Jurkat, Clone E6-1 (cell line): Measurements from ENCODE around the gene RBM25. TPM values are rescaled to one million over a fixed set of nuclear protein-coding genes. Genes with fewer than 3 reads are reported as not detected.
A peak's percentile ranks its signal among the peaks of the same experiment; 100 is the strongest.
"Not testable (repeated sequence)": the region's sequence is repeated elsewhere in the genome, so short reads cannot be mapped to it uniquely, and the experiment has no call there.

ENCODE experiments used
- DNase-seq: peaks from one replicate; pipeline ENCODE4 v3.0.0-alpha.2; 2011; ENCODE audit warnings: low read depth, low spot score
- H3K4me3 ChIP-seq: 2 replicates; pipeline ENCODE4 v1.5.1; 2011; ENCODE audit warnings: mild to moderate bottlenecking, low read length, control low read depth, moderate library complexity
- polyA plus RNA-seq: library from polyadenylated mRNA; unstranded; fragments of >200 nt; gene quantifications from one replicate; pipeline ENCODE4 v1.2.1, GENCODE V29; 2012; ENCODE audit warnings: missing spikeins; ENCODE audit not compliant: insufficient read length, insufficient read depth

RBM25 gene
- polyA plus RNA-seq, result 108 TPM

DNA sequence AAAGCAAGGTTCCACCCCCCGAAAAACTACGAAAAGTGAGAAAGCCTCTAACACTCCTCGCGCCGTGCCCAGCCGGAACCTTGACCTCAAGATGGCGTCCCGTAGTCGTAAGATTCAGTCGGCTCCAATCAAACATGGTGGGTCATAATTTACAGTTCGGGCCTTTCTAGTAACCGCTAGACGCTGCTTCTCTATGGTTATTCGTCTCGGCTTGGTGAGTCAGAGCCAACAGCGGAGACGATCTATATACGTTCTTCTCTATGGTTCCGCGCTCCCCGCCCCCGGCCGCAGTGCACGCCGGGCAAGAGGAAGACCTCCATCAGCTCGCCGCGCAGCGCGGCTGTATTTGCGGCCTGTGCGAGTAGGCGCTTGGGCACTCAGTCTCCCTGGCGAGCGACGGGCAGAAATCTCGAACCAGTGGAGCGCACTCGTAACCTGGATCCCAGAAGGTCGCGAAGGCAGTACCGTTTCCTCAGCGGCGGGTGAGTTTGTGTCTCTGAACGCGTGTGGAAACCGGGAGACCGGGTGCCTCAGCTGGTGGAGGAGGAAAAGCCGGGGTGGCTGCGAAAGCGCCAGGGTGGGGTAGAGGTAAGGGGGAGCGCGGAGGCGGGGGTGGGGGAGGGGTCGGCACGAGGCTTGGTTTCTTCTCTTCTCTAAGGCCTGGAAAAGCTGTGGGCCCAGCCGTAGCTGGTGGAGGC is at the start of gene RBM25:
Gene RBM25, plus strand, starts transcription at position 311 of the 698 bp plus-strand sequence. CDS start 13,108 bp downstream, outside the sequence.
- DNase-seq, result peak; percentile 99
- H3K4me3 ChIP-seq, result peak within 1 kb of the TSS; percentile 90

DNA sequence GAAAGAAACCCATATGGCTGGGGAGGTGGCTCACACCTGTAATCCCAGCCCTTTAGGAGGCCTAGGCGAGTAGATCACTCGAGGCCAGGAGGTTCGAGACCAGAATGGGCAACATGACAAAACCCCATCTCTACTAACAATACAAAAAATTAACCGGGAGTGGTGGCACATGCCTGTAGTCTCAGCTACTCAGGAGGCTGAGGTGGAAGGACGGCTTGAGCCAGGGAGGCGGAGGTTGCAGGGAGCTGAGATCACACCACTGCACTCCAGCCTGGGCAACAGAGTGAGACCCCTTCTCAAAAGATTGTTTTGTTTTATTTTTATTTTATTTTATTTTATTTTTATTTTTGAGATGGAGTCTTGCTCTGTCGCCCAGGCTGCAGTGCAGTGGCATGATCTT is 47.1 kb upstream of the RBM25 start:
- not testable (repeated sequence) for DNase-seq, H3K4me3 ChIP-seq

- H3K4me3 ChIP-seq, result no peak overlapping the region
- DNase-seq, result no peak
Measured at GRCh38 chr14:73014105-73014504, 44.2 kb upstream of the RBM25 start.

DNA sequence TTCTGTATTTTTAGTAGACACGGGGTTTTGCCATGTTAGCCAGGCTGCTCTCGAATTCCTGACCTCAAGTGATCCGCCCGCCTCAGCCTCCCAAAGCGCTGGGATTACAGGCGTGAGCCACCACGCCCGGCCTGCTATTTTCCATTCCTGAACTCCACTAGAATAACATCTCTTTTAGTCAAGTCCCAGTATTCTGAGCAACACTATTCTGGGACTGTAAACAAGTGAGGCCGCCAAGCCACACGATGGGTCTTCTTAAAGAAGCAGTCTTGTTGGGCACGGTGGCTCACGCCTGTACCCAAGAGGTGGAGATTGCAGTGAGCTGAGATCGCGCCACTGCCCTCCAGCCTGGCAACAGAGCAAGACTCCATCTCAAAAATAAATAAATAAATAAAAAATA is 42.8 kb upstream of the RBM25 start:
- not testable (repeated sequence) for H3K4me3 ChIP-seq, DNase-seq

GRCh38 chr14:73016011-73016410 is 42.3 kb upstream of the RBM25 start:
- DNase-seq, H3K4me3 ChIP-seq: not testable (repeated sequence)

GRCh38 chr14:73022051-73022450 is 36.3 kb upstream of the RBM25 start:
- no peak for DNase-seq
- H3K4me3 ChIP-seq, result no peak overlapping the region

DNA sequence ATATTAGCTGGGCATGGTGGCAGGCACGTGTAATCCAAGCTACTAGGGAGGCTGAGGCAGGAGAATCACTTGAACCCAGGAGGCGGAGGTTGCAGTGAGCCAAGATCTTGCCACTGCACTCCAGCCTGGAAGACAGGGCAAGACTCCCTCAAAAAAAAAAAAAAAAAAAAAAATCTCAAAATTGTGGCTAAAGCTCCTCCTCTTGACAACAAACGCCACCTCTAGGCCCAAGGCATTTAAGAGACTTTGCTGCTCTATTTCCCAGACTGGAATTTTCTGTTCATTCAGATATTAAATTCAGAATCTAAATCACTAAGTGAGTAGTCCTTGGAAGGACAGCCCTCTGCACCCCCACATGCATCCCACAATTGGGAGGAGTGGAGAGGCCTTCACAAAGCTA is 32.8 kb upstream of the RBM25 start:
- no peak for DNase-seq
- H3K4me3 ChIP-seq, result no peak overlapping the region

- peak overlapping the region; percentile 86 for H3K4me3 ChIP-seq
- DNase-seq, result no peak
Measured at GRCh38 chr14:73026243-73026844, 32.0 kb upstream of the RBM25 start.

DNA sequence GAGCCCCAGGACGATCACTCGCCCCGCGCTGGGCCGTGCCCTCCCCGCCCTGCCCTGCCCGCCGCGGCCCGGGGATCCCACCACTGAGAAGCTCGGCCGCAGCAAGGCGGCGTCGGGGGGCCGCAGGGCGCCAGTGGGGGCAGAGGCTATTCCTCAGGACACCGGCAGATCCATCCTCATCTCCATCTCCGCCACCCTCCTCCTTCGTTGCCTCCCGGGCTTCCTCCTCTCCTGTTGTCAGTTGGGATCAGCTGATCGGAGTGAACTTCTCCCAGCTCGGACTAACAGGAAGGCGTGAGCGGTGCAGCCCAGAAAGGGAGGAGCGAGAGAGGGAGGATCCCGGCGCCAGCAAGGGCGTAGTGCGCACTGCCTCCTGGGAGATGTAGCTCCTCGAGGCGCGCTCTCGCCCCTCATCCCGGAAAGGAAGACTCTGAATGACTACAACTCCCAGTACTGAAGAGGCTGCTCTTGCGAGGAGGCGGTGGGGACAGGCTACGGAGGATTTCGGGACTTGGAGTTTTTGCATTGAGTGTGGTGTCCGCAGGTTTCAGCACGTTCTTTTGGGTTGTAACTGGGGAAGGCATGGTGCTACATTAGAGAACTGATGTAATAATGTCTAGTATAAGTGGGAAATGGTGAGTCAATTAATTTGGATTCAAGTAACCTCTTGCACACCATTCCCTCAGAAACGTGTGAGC is 31.3 kb upstream of the RBM25 start, which contains the start of gene ZFYVE1:
Gene ZFYVE1, minus strand, starts transcription at position 262 of the 698 bp plus-strand sequence. CDS start 2,598 bp downstream, outside the sequence.
- peak; percentile 95 for DNase-seq
- peak within 1 kb of the TSS; percentile 86 for H3K4me3 ChIP-seq

GRCh38 chr14:73027546-73027945 is 30.8 kb upstream of the RBM25 start:
- no peak for DNase-seq

DNA sequence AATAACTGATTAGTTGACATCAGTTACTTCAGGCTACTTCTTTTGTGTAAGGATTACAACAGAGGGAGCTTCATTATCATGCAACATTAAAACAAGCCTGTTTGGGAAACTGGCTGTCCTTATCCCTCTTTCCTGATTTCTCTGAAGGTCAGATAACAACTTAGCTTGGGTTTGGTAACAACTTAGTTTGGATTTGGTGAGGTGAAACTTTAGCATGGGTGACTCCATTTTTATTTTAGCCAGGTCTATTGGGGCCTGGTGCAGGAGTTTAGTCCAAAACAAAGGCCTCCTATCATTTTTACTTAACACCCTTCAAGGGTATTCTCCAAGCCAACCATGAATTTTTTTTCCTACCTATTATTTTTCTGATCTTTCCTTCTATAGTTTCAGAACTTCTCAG is 30.4 kb upstream of the RBM25 start:
- H3K4me3 ChIP-seq, result no peak overlapping the region

More at GRCh38 chr14:73027546-73027945, 30.8 kb upstream of the RBM25 start:
- peak overlapping the region; percentile 86 for H3K4me3 ChIP-seq

DNA sequence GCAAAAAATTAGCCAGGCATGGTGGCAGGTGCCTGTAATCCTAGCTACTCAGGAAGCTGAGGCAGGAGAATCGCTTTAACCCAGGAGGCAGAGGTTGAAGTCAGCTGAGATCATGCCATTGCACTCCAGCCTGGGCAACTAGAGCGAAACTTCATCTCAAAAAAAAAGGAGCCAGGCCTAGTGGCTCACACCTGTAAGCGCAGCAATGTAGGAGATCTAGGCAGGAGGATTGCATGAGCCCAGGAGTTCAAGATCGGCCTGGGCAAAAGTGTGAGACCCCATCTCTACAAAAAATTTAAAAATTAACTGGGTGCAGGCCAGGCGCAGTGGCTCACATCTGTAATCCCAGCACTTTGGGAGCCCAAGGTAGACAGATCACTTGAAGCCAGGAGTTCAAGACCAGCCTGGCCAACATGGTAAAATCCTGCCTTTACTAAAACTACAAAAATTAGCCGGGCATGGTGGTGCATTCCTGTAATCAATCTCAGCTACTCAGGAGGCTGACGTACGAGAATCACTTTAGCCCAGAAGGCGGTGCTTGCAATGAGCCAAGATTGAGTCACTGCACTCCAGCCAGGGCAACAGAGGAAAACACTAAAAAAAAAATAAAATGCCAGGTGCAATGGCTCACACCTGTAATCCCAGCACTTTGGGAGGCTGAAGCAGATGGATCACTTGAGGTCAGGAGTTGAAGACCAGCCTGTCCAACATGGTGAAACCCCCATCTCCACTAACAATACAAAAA is 21.5 kb upstream of the RBM25 start:
- not testable (repeated sequence) for DNase-seq, H3K4me3 ChIP-seq

More for the DNA sequence above, 30.4 kb upstream of the RBM25 start:
- no peak for DNase-seq

DNA sequence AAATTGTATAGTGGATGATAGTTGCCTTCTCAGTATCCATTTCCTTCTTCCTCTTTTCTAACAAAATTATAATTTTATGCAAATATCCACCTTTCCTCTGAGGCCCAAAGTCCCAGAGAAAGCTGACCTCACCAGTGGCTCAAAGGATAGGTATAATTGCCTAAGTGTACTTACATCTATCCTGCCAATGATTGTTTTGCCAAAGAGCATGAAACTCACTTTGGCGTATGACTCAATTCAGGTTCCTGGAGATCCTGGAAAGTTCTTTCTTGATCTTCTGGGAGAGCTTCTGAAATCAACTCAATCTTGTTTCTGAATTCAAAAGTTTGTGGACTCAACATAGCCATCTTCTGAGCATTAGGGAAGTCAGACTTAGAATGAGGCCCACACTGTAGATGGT is 10.5 kb upstream of the RBM25 start:
- H3K4me3 ChIP-seq, result no peak overlapping the region
- DNase-seq, result no peak

DNA sequence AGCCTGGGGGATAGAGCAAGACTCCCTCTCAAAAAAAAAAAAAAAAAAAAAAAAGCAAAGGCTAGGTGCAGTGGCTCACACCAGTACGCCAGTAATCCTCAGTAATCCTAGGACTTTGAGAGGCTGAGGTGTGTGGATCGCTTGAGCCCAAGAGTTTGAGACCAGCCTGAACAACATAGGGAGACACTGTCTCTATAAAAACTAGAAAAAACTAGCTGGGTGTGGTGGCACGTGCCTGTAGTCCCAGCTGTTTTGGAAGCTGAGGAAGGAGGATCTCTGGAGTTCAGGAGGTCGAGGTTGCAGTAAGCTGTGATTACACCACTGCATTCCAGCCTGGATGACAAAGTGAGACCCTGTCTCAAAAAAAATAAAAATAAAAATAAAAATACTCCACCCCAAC is 8.9 kb upstream of the RBM25 start:
- no peak for DNase-seq
- no peak overlapping the region for H3K4me3 ChIP-seq

DNA sequence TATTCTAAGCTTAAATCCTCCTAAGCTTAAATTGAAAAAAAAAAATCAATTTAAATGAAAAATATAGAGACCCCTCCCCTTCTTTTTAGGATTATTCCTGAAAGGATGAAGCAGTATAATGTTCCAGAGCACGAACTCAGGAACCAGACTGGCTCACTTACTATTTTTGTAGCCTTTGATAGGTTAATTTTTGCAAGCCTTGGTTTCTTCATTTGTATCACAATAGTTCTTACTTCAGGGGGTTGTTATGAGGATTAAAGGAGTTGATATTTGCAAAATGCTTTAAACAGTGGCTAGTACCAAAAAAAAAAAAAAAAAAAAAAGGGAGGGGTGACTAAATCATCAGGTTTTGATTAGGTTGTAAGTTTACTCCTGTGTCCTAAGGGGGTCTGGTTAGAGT is 3.1 kb upstream of the RBM25 start:
- no peak overlapping the region for H3K4me3 ChIP-seq
- no peak for DNase-seq

- peak overlapping the region; percentile 90 for H3K4me3 ChIP-seq
- DNase-seq, result no peak
Measured at GRCh38 chr14:73057944-73058223, 450 bp upstream of the RBM25 start.

- peak overlapping the region; percentile 90 for H3K4me3 ChIP-seq
- DNase-seq, result peak; percentile 7
Measured at GRCh38 chr14:73058922-73059673, 764 bp downstream of the RBM25 start.

GRCh38 chr14:73069585-73069984 is 11.3 kb downstream of the RBM25 start:
- H3K4me3 ChIP-seq, result no peak overlapping the region
- DNase-seq, result no peak

DNA sequence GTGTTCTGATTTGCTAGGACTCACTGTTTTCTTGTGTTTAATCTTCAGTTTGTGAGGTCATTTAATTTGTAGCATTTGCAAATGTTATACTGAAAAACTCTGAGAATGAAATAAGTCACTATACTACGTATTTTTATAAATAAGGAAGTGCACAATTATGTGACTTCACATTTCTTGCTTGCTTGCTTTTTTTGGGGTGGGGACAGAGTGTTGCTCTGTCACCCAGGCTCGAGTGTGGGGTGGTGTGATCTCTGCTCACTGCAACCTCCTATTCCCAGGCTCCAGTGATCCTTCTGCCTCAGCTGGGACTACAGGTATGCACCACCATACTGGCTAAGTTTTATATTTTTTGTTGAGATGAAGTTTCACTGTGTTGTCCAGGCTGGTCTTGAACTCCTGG is 32.7 kb downstream of the RBM25 start:
- no peak overlapping the region for H3K4me3 ChIP-seq
- no peak for DNase-seq
